Measurements from ENCODE around the gene MPND.
A peak's percentile ranks its signal among the peaks of the same experiment; 100 is the strongest.

The MPND gene

GRCh38 chr19:4326837-4327251, 16.5 kb upstream of the MPND start:
- POLR2A ChIA-PET = interaction anchor here (3.8 kb wide), 1 partner anchor 16 kb away, joined by 16 read pairs; the partner anchor contains the start of gene MPND
- H3K27ac ChIP-seq (ENCODE audit: extremely low read depth, low read depth, low read length) = no peak overlapping the region

GRCh38 chr19:4327252-4327876, 16.0 kb upstream of the MPND start:
- POLR2A ChIA-PET = interaction anchor here (1.2 kb wide), 1 partner anchor 16 kb away, joined by 10 read pairs; the partner anchor contains the start of gene MPND
- CTCF ChIA-PET = no interaction called here
- H3K4me3 ChIP-seq (ENCODE audit: low read depth, low read length) = no peak overlapping the region
- TF ChIP-seq SP3 (tag by site-specific recombination; IDR thresholded peaks at IDR 0.05) (peak; percentile 31), SP2 (tag by site-specific recombination; IDR thresholded peaks at IDR 0.05) (peak; percentile 52), KLF1 (tag by site-specific recombination; IDR thresholded peaks at IDR 0.05) (0 out of 2 replicates have a peak, but pooled peaks have one; percentile 71), ZNF596 (tag by site-specific recombination; IDR thresholded peaks at IDR 0.05) (no peak), KLF8 (tag by site-specific recombination; IDR thresholded peaks at IDR 0.05) (peak; percentile 63; the same call in 1 of the 2 replicates)
- no peaks in the 10 kb centered on the region for H3K36me3 ChIP-seq (ENCODE audit: control insufficient read depth in 2 of 2, insufficient read depth in 1 of 2, low read length in 2 of 2)
- H3K4me1 ChIP-seq (ENCODE audit: control insufficient read depth, insufficient read depth, low read length) = no peaks in the 10 kb centered on the region
- H3K9me3 ChIP-seq (ENCODE audit: control insufficient read depth, insufficient read depth, low read depth, low read length) = no peaks in the 10 kb centered on the region
- H3K27ac ChIP-seq (ENCODE audit: extremely low read depth, low read depth, low read length) = no peak overlapping the region

More at GRCh38 chr19:4326837-4327251, 16.5 kb upstream of the MPND start:
- CTCF ChIA-PET = no interaction called here
- TF ChIP-seq ZNF654 (tag by site-specific recombination; IDR thresholded peaks at IDR 0.05; ENCODE audit: low read depth) (no peak), ZBTB48 (tag by site-specific recombination; IDR thresholded peaks at IDR 0.05) (peak; percentile 9; the same call in 1 of the 2 replicates), SP2 (tag by site-specific recombination; IDR thresholded peaks at IDR 0.05) (peak; percentile 6), ZNF266 (tag by site-specific recombination; IDR thresholded peaks at IDR 0.05; ENCODE audit: low read depth) (no peak), KLF9 (tag by site-specific recombination; IDR thresholded peaks at IDR 0.05; ENCODE audit: low read depth) (peak; percentile 58), GLIS2 (tag by site-specific recombination; IDR thresholded peaks at IDR 0.05) (no peak), KLF8 (tag by site-specific recombination; IDR thresholded peaks at IDR 0.05) (no peak), ZBTB26 (tag by site-specific recombination; optimal IDR thresholded peaks at IDR 0.05) (no peak), ZNF670 (tag by site-specific recombination; IDR thresholded peaks at IDR 0.05; ENCODE audit: low read depth) (no peak)
- H3K4me3 ChIP-seq (ENCODE audit: low read depth, low read length) = no peak overlapping the region
- no peaks in the 10 kb centered on the region for H3K4me1 ChIP-seq (ENCODE audit: control insufficient read depth, insufficient read depth, low read length)
- H3K36me3 ChIP-seq (ENCODE audit: control insufficient read depth in 2 of 2, insufficient read depth in 1 of 2, low read length in 2 of 2) = no peaks in the 10 kb centered on the region
- no peaks in the 10 kb centered on the region for H3K9me3 ChIP-seq (ENCODE audit: control insufficient read depth, insufficient read depth, low read depth, low read length)

- POLR2A ChIA-PET = interaction anchor here (0.6 to 1.2 kb wide), 2 partner anchors 9 to 15 kb away, joined by 3 to 10 read pairs; partner anchors contain the start of gene MPND
- no peak for TF ChIP-seq ZFP37 (tag by site-specific recombination; IDR thresholded peaks at IDR 0.05)
- H3K36me3 ChIP-seq (ENCODE audit: control insufficient read depth in 2 of 2, insufficient read depth in 1 of 2, low read length in 2 of 2) = no peaks in the 10 kb centered on the region
- no peaks in the 10 kb centered on the region for H3K4me1 ChIP-seq (ENCODE audit: control insufficient read depth, insufficient read depth, low read length)
- no peaks in the 10 kb centered on the region for H3K9me3 ChIP-seq (ENCODE audit: control insufficient read depth, insufficient read depth, low read depth, low read length)
- no peak overlapping the region for H3K4me3 ChIP-seq (ENCODE audit: low read depth, low read length)
- CTCF ChIA-PET = interaction anchor here (0.8 kb wide), 1 partner anchor 61 kb away, joined by 4 read pairs; no protein-coding TSS in a partner anchor
- H3K27ac ChIP-seq (ENCODE audit: extremely low read depth, low read depth, low read length) = no peak overlapping the region
Observed at GRCh38 chr19:4327877-4328242, 15.5 kb upstream of the MPND start.

- POLR2A ChIA-PET = interaction anchor here (0.6 to 1.2 kb wide), 2 partner anchors 9 to 14 kb away, joined by 3 to 10 read pairs; partner anchors contain the start of gene MPND
Observed at GRCh38 chr19:4328243-4328990, 14.9 kb upstream of the MPND start.

More at GRCh38 chr19:4328243-4328990, 14.9 kb upstream of the MPND start:
- H3K4me3 ChIP-seq (ENCODE audit: low read depth, low read length) = no peak overlapping the region
- H3K9me3 ChIP-seq (ENCODE audit: control insufficient read depth, insufficient read depth, low read depth, low read length) = no peaks in the 10 kb centered on the region
- CTCF ChIA-PET = interaction anchor here (0.8 kb wide), 1 partner anchor 61 kb away, joined by 4 read pairs; no protein-coding TSS in a partner anchor
- no peaks in the 10 kb centered on the region for H3K36me3 ChIP-seq (ENCODE audit: control insufficient read depth in 2 of 2, insufficient read depth in 1 of 2, low read length in 2 of 2)
- H3K27ac ChIP-seq (ENCODE audit: extremely low read depth, low read depth, low read length) = no peak overlapping the region
- TF ChIP-seq WT1 (tag by site-specific recombination; IDR thresholded peaks at IDR 0.05) = no peak
- no peak for TF ChIP-seq ZNF623 (tag by site-specific recombination; IDR thresholded peaks at IDR 0.05)
- TF ChIP-seq ZFHX2 (tag by site-specific recombination; conservative IDR thresholded peaks at IDR 0.05) = peak; percentile 62; the same call in 1 of the 2 replicates
- peak; percentile 67 for TF ChIP-seq EGR2 (tag by site-specific recombination; IDR thresholded peaks at IDR 0.05; ENCODE audit: low read depth)
- TF ChIP-seq ZNF521 (tag by site-specific recombination; IDR thresholded peaks at IDR 0.05) = no peak
- 0 out of 2 replicates have a peak, but pooled peaks have one; percentile 21 for TF ChIP-seq KLF9 (tag by site-specific recombination; IDR thresholded peaks at IDR 0.05; ENCODE audit: low read depth)
- peak; percentile 36 for TF ChIP-seq SP2 (tag by site-specific recombination; IDR thresholded peaks at IDR 0.05)
- no peak for TF ChIP-seq PBX3 (CRISPR knock-in tag; IDR thresholded peaks at IDR 0.05)
- peak; percentile 59 for TF ChIP-seq SP3 (tag by site-specific recombination; IDR thresholded peaks at IDR 0.05)
- peak; percentile 82; the same call in 1 of the 2 replicates for TF ChIP-seq KLF8 (tag by site-specific recombination; IDR thresholded peaks at IDR 0.05)
- TF ChIP-seq SCRT2 (tag by site-specific recombination; IDR thresholded peaks at IDR 0.05) = 0 out of 2 replicates have a peak, but pooled peaks have one; percentile 18
- TF ChIP-seq KLF1 (tag by site-specific recombination; IDR thresholded peaks at IDR 0.05) = peak; percentile 81
- no peak for TF ChIP-seq FEZF1 (tag by site-specific recombination; IDR thresholded peaks at IDR 0.05)
- TF ChIP-seq REPIN1 (tag by site-specific recombination; IDR thresholded peaks at IDR 0.05; ENCODE audit: low read depth) = no peak
- no peaks in the 10 kb centered on the region for H3K4me1 ChIP-seq (ENCODE audit: control insufficient read depth, insufficient read depth, low read length)

Data from HEK293 (cell line).